HG03039 (cell line): ENCODE results near the gene INKA1.
"Not testable (repeated sequence)": the region's sequence is repeated elsewhere in the genome, so short reads cannot be mapped to it uniquely, and the experiment has no call there.

Experiments
- ATAC-seq: cut with Tn5 transposase; IDR thresholded peaks from one replicate; pipeline ENCODE4 v1.9.1; 2021; ENCODE audit warnings: mild to moderate bottlenecking, moderate library complexity; ENCODE audit not compliant: unreplicated experiment

INKA1 gene

GRCh38 chr3:49802719-49803464, at the start of gene INKA1:
Gene INKA1, plus strand, starts transcription at chr3:49803261. Its CDS starts 132 bp downstream, at chr3:49803393.
- ATAC-seq, result peak; percentile 60

GRCh38 chr3:49754536-49754935, 48.5 kb upstream of the INKA1 start:
- ATAC-seq, result no peak

GRCh38 chr3:49756036-49756435, 47.0 kb upstream of the INKA1 start:
- ATAC-seq, result no peak

- ATAC-seq, result no peak
Measured at GRCh38 chr3:49757197-49757596, 45.9 kb upstream of the INKA1 start.

GRCh38 chr3:49759226-49759625, 43.8 kb upstream of the INKA1 start:
- ATAC-seq, result no peak

- no peak for ATAC-seq
Measured at GRCh38 chr3:49761661-49762060, 41.4 kb upstream of the INKA1 start.

- ATAC-seq, result no peak
Measured at GRCh38 chr3:49763981-49764380, 39.1 kb upstream of the INKA1 start.

GRCh38 chr3:49769286-49769915, 33.7 kb upstream of the INKA1 start:
- no peak for ATAC-seq

- no peak for ATAC-seq
Measured at GRCh38 chr3:49769926-49770325, 33.1 kb upstream of the INKA1 start.

- no peak for ATAC-seq
Measured at GRCh38 chr3:49771340-49771938, 31.6 kb upstream of the INKA1 start.

- ATAC-seq, result no peak
Measured at GRCh38 chr3:49772703-49773102, 30.4 kb upstream of the INKA1 start.

GRCh38 chr3:49775538-49775937, 27.5 kb upstream of the INKA1 start:
- ATAC-seq, result no peak

GRCh38 chr3:49776101-49776500, 27.0 kb upstream of the INKA1 start:
- not testable (repeated sequence) for ATAC-seq

GRCh38 chr3:49779358-49780079, 23.5 kb upstream of the INKA1 start:
- no peak for ATAC-seq

GRCh38 chr3:49780080-49780974, 22.7 kb upstream of the INKA1 start:
- no peak for ATAC-seq

GRCh38 chr3:49780975-49781365, 22.1 kb upstream of the INKA1 start:
- ATAC-seq, result not testable (repeated sequence)

GRCh38 chr3:49781415-49782199, 21.5 kb upstream of the INKA1 start:
- no peak for ATAC-seq

- ATAC-seq, result not testable (repeated sequence)
Measured at GRCh38 chr3:49782277-49782676, 20.8 kb upstream of the INKA1 start.

- peak; percentile 38 for ATAC-seq
Measured at GRCh38 chr3:49785565-49786356, 17.3 kb upstream of the INKA1 start.
